ENCODE measurements around the gene FCHSD2. TPM values are rescaled to one million over a fixed set of nuclear protein-coding genes. Genes with fewer than 3 reads are reported as not detected.

Gene FCHSD2
- total RNA-seq, 4 donors from 2014 or later: 6.7 to 14.7 (median 8.5) TPM

DNA sequence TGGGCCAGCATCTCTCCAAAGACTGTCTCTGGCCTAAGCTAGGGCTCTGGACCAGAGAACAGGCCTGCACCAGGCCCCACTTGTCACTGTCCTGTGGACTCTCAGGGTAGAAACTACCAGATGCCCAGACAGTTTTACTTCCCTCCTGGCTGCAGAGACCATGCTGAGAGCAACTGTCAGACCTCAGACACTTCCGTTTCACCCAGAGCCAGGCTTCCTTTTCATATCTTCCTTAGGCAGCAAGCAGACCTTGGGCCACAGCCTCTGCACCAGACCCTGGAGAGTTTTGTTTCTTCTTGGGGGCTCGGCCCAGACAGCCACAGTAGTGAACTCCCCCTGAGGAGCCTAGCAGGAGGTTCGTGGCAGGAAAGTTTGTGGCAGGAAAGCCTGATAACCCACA lies 12.1 kb upstream of the FCHSD2 start:
- intact Hi-C loops (cut with DNase I; ENCODE audit: low total_unique reads): no loop called here
- no peak overlapping the region for H3K4me3 ChIP-seq (ENCODE audit: low read depth, poor library complexity, severe bottlenecking)
- 77 to 83% methylated on average over 3 of the region's 3 CpGs for WGBS, 2 donors
- TF ChIP-seq POLR2A (IDR thresholded peaks at IDR 0.05): no peak
- TF ChIP-seq, protein P1, sequence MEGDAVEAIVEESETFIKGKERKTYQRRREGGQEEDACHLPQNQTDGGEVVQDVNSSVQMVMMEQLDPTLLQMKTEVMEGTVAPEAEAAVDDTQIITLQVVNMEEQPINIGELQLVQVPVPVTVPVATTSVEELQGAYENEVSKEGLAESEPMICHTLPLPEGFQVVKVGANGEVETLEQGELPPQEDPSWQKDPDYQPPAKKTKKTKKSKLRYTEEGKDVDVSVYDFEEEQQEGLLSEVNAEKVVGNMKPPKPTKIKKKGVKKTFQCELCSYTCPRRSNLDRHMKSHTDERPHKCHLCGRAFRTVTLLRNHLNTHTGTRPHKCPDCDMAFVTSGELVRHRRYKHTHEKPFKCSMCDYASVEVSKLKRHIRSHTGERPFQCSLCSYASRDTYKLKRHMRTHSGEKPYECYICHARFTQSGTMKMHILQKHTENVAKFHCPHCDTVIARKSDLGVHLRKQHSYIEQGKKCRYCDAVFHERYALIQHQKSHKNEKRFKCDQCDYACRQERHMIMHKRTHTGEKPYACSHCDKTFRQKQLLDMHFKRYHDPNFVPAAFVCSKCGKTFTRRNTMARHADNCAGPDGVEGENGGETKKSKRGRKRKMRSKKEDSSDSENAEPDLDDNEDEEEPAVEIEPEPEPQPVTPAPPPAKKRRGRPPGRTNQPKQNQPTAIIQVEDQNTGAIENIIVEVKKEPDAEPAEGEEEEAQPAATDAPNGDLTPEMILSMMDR (IDR thresholded peaks at IDR 0.05): no peak
- DNase-seq (ENCODE audit: low spot score in 2 of 2): peak in 1 of 2 donors; percentile 77

DNA sequence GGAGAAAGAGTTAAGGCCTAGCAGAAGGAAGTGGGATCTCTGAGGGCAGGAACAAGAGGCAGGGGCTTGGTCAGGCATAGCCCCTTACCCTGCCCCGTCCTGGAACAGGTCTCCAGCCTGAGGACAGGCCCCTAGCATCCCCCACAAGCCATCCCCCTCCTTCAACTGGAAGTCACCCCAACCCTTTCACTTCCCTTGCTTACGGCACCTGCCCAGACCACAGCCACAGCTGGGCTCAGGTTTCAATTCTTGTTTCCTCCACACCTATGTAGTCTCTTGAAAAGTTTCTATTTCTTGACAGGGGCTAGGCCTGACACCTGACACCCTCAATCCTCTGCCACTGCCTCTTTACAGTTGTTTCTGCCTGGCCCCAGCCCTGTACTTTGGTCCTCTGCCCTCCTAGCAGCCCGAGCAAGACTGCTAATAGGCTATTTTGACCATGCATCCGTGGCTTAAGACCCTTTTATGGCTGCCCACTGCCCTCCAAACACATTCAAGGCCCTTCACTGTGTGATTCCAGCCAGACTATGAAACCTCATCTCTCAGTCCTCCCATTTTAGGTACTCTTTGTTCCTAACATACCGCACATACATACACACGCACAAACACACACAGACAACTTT lies 10.9 kb upstream of the FCHSD2 start:
- 81 to 86% methylated on average over 6 of the region's 6 CpGs for WGBS, 2 donors
- TF ChIP-seq POLR2A (IDR thresholded peaks at IDR 0.05): no peak
- TF ChIP-seq, protein P1 (IDR thresholded peaks at IDR 0.05): no peak
- no peak overlapping the region for H3K4me3 ChIP-seq (ENCODE audit: low read depth, poor library complexity, severe bottlenecking)
- intact Hi-C loops (cut with DNase I; ENCODE audit: low total_unique reads): no loop called here
- peak in 1 of 2 donors; percentile 69 for DNase-seq (ENCODE audit: low spot score in 2 of 2)

DNA sequence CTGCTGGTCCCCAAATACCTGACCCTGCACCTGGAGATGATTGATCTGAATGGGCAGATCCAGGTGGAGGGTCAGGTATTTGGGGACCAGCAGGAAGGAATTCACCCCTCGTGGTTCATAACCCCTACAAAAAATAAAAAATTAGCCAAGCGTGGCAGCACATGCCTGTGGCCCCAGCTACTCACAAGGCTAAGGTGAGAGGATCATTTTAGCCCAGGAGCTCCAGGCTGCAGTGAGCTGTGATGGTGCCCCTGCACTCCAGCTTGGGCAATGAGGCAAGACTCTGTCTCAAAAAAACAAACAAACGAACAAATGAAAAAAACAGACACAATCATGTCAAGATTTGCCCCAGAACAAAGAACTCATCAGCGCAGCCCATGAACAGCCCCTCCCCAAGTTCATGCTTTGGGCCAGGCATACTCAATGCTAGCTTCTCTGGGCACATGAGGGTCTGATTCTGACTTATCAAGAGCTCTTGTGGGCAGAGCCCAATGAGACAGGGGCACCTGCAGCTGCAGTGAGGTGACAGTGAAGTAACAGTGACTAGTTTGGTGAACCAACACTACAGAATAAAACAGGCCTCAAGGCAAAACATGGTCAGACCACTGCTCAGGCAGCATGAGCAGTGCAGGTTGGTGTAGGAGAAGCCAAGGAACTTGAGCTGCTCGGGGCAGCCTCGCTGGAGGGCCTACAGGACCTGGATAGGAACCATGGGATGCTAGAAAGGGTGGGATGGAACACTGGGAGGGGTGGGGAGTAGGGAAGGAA lies 10.2 kb upstream of the FCHSD2 start:
- H3K4me3 ChIP-seq (ENCODE audit: low read depth, poor library complexity, severe bottlenecking): no peak overlapping the region
- intact Hi-C loops (cut with DNase I; ENCODE audit: low total_unique reads): no loop called here
- WGBS, 2 donors: 89 to 90% methylated on average over 6 of the region's 6 CpGs
- DNase-seq (ENCODE audit: low spot score in 2 of 2): peak in 1 of 2 donors; percentile 37
- TF ChIP-seq, protein P1 (IDR thresholded peaks at IDR 0.05): no peak
- no peak for TF ChIP-seq POLR2A (IDR thresholded peaks at IDR 0.05)

DNA sequence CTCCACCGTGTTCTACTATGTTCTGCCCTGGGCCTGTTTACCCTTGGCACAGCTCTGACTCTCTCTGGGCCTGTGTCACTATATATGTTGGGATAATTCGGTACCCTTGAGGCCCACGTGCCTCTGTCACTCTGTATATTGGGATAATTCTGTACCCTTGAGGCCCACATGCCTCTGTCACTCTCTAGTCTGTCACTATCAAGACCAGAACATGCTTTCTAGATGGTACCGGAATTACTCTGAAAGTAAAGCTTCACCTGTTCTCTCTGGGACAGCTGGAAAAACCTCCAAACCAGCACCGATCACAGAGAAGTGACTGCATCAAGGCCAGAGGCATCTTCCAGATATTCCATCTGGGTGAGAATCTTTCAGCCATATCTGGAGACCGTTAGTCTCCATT lies 9.3 kb upstream of the FCHSD2 start:
- peak in 1 of 2 donors; percentile 31 for DNase-seq (ENCODE audit: low spot score in 2 of 2)
- intact Hi-C loops (cut with DNase I; ENCODE audit: low total_unique reads): no loop called here
- WGBS, 2 donors: 90 to 94% methylated on average over 6 of the region's 6 CpGs
- H3K4me3 ChIP-seq (ENCODE audit: low read depth, poor library complexity, severe bottlenecking): no peak overlapping the region
- TF ChIP-seq, protein P1 (IDR thresholded peaks at IDR 0.05): no peak
- no peak for TF ChIP-seq POLR2A (IDR thresholded peaks at IDR 0.05)

DNA sequence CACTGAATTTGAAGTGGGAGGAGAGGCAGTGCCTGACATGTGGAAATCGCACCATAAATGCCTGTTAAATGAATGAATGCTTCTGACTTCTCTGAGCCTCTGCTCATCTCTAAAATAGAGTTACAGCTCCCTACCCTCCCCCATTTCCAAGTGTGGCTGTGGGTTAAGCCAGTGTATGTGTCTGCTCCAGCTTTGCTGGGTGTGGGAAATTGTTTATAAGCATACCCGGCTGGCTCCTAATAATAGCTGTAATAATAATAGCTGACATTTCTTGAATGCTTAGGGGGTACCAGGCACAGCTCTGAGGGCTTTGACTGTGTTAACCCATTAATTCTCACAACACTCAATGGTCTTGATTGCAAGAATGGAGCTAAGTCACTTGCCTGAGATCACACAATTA lies 7.0 kb upstream of the FCHSD2 start:
- intact Hi-C loops (cut with DNase I; ENCODE audit: low total_unique reads): no loop called here
- TF ChIP-seq POLR2A (IDR thresholded peaks at IDR 0.05): no peak
- TF ChIP-seq, protein P1 (IDR thresholded peaks at IDR 0.05): no peak
- H3K4me3 ChIP-seq (ENCODE audit: low read depth, poor library complexity, severe bottlenecking): no peak overlapping the region
- 71 to 73% methylated on average over 2 of the region's 2 CpGs for WGBS, 2 donors
- DNase-seq (ENCODE audit: low spot score in 2 of 2): peak in 1 of 2 donors; percentile 14

All from lower leg skin (tissue), 4 donors.